ENCODE data around the gene STK38. TPM values are rescaled to one million over a fixed set of nuclear protein-coding genes. Genes with fewer than 3 reads are reported as not detected.

The STK38 gene
- total RNA-seq, 1 experiment from 2014 or later, result 20.1 TPM

GRCh38 chr6:36510365-36510764, 36.9 kb downstream of the STK38 start:
- Histone ChIP-seq H3K27me3 (ENCODE audit: insufficient read depth, low read length) (no peaks in the 10 kb centered on the region), H3K36me3 (ENCODE audit: control insufficient read depth in 1 of 2, insufficient read depth in 2 of 2, low read length in 2 of 2) (peaks cover 0 to 9% of the 10 kb centered on the region in 2 experiments; a peak in 1 of 4 replicates), H2AFZ (ENCODE audit: low read depth, low read length, poor library complexity, severe bottlenecking) (no peak overlapping the region), H3K4me1 (ENCODE audit: control insufficient read depth in 1 of 2, insufficient read depth in 2 of 2, low read length in 2 of 2) (0 out of 4 replicates have a peak, but pooled peaks cover 0 to 5% of the 10 kb centered on the region in 2 experiments), H3K4me3 (replicated peaks in 1 of 2; ENCODE audit: low read depth in 1 of 2, low read length in 2 of 2) (no peak overlapping the region), H4K20me1 (ENCODE audit: insufficient read depth) (no peaks in the 10 kb centered on the region), H3K79me2 (ENCODE audit: insufficient read depth, low read length) (no peaks in the 10 kb centered on the region), H3K4me2 (ENCODE audit: low read length) (no peak overlapping the region), H3K9ac (ENCODE audit: low read length) (no peak overlapping the region), H3K9me3 (ENCODE audit: control insufficient read depth in 1 of 2, insufficient read depth in 1 of 2, low read depth in 1 of 2, low read length in 2 of 2) (no peaks in the 10 kb centered on the region), H3K27ac (ENCODE audit: low read depth, low read length) (no peak overlapping the region), H3K9me2 (ENCODE audit: insufficient read depth) (no peaks in the 10 kb centered on the region)
- CTCF ChIA-PET, result no interaction called here
- TF ChIP-seq YY1 (IDR thresholded peaks at IDR 0.05; ENCODE audit: extremely low read depth, insufficient replicate concordance, low read depth, low read length), result no peak
- TF ChIP-seq CEBPB (IDR thresholded peaks at IDR 0.05; ENCODE audit: low read depth), result no peak
- TF ChIP-seq REST (IDR thresholded peaks at IDR 0.05; ENCODE audit: low read depth), result no peak
- no peak for TF ChIP-seq TCF7L2 (IDR thresholded peaks at IDR 0.05; ENCODE audit: borderline replicate concordance, extremely low read depth, insufficient read depth, insufficient read length)
- no peak for TF ChIP-seq ZNF274 (IDR thresholded peaks at IDR 0.05; ENCODE audit: low read depth, low read length)
- TF ChIP-seq SRF (IDR thresholded peaks at IDR 0.05; ENCODE audit: low read depth), result no peak
- TF ChIP-seq EGR1 (IDR thresholded peaks at IDR 0.05; ENCODE audit: low read depth), result no peak
- TF ChIP-seq FOSL1 (IDR thresholded peaks at IDR 0.05; ENCODE audit: low read depth), result no peak
- no peak for TF ChIP-seq SP1 (IDR thresholded peaks at IDR 0.05; ENCODE audit: low read depth)
- TF ChIP-seq ZFX (IDR thresholded peaks at IDR 0.05), result no peak
- no peak for TF ChIP-seq EZH2phosphoT487 (IDR thresholded peaks at IDR 0.05; ENCODE audit: borderline replicate concordance)
- DNase-seq (ENCODE audit: low read depth, low spot score) (no peak), ATAC-seq (0 out of 2 replicates have a peak, but pooled peaks have one; percentile 25)
- BruUV-seq (replicated peaks), result no TSS peak
- POLR2A ChIA-PET, result no interaction called here
- intact Hi-C loops (cut with micrococcal nuclease), result no loop called here
- RAD21 ChIA-PET (ENCODE audit: low non-redundant PET in 1 of 2, low total read pairs in 2 of 2, uncharacterized antibody in 2 of 2, unreplicated experiment in 2 of 2), result no interaction called here

Data from HCT116 (cell line).